Measurements from ENCODE around the gene TECTB.
A peak's percentile ranks its signal among the peaks of the same experiment; 100 is the strongest.

Gene TECTB

DNA sequence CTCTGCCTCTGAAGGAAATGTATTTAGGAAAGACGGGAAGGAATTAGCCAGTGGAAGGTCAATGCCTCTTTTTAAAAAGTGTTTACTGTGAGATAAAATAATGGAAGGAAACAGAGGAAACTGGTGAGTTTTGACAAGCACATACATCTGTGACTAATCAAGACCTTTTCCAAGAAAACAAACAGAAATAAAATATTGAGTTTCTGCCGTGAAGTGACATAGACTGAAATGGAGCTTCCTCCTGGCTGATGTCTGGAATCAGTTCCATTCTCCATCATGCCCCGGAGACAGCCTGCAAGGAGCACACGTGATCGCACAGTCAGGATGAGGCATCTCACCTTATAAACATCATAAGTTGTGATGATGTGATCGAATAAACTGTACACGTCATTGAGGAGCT is 30.7 kb downstream of the TECTB start:
- ATAC-seq: no peak
- no peak overlapping the region for H3K4me3 Mint-ChIP-seq
- H3K27me3 Mint-ChIP-seq: peaks cover 36% of the 10 kb centered on the region
- H3K27ac Mint-ChIP-seq: no peak overlapping the region
- no peaks in the 10 kb centered on the region for H3K36me3 Mint-ChIP-seq
- H3K9me3 Mint-ChIP-seq: no peaks in the 10 kb centered on the region
- H3K4me1 Mint-ChIP-seq: no peaks in the 10 kb centered on the region

DNA sequence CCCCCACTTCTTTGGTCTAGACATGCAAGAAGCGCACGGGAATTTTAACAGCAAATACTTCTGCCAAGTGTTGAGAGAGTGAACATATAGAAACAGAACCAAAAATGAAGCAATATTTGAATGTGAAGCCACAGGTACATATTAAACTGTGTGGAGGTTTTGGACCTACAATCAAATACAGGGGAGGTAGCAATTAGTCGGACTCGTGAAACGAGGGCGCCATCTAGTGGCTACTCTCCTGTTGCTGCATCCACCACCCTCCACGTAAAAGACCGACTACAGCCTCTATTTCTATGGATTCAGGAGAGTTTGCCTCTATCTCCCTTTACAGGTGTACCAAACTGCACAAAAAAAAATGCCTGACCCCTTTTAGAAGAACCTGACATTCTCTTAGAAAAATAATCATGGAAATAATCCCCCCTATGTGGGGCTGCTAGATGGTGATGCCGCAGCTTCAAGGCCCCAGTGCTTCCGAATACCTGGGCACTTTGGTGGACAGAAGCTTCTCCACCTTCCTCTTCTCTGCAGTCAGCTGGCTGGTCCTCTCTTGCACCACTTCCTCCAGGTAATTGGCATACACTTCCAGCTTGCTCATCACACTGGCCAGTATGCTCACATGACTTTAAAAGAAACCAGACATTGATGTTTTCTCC is 31.7 kb downstream of the TECTB start:
- Mint-ChIP-seq H3K36me3 (no peaks in the 10 kb centered on the region), H3K27me3 (peaks cover 38% of the 10 kb centered on the region), H3K27ac (no peak overlapping the region), H3K4me1 (no peaks in the 10 kb centered on the region), H3K9me3 (no peaks in the 10 kb centered on the region), H3K4me3 (no peak overlapping the region)
- ATAC-seq: peak; percentile 81

DNA sequence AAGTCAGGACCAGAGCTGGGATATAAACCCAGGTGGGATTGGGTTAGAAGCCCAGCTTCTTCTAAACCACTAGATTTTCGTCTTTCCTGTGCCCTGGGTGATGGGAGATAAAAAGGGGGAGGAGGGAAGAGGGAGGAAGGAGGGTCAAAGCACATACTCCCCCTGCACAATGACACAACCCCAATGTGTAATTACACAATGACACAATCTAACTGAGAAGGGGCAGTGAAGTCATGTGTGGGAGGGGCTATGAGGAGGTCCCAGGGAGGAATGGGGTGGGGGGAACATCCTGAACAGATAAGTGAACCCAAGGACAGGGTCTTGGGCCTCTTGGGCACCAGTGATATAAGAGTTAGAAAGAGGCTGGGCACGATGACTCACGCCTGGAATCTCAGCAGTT is 44.5 kb downstream of the TECTB start:
- no peaks in the 10 kb centered on the region for H3K36me3 Mint-ChIP-seq
- H3K27me3 Mint-ChIP-seq: peaks cover 19% of the 10 kb centered on the region
- H3K27ac Mint-ChIP-seq: no peak overlapping the region
- H3K4me3 Mint-ChIP-seq: no peak overlapping the region
- peaks cover 1% of the 10 kb centered on the region for H3K4me1 Mint-ChIP-seq
- no peaks in the 10 kb centered on the region for H3K9me3 Mint-ChIP-seq
- ATAC-seq: no peak

DNA sequence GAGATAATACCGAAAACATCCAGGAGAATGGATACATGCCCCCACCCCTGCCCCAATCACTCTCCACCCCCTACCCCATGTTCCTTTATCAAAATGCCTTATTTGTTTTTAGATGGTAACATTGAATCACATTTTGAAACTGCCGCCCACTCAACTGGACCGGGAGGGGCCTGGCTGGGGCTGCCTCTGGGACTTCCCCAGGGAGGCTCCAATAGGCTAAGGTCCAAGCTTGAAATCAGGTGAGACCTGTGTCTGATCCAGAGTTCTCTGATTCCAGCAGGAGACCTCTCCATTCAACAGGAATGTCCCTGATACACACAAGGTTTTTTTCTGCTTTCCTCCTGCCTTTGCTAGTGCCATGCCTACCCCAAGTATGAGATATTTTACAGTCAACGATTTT is 47.0 kb downstream of the TECTB start:
- peaks cover 7% of the 10 kb centered on the region for H3K27me3 Mint-ChIP-seq
- ATAC-seq: no peak
- no peak overlapping the region for H3K27ac Mint-ChIP-seq
- H3K9me3 Mint-ChIP-seq: no peaks in the 10 kb centered on the region
- no peak overlapping the region for H3K4me3 Mint-ChIP-seq
- H3K4me1 Mint-ChIP-seq: peaks cover 4% of the 10 kb centered on the region
- no peaks in the 10 kb centered on the region for H3K36me3 Mint-ChIP-seq

DNA sequence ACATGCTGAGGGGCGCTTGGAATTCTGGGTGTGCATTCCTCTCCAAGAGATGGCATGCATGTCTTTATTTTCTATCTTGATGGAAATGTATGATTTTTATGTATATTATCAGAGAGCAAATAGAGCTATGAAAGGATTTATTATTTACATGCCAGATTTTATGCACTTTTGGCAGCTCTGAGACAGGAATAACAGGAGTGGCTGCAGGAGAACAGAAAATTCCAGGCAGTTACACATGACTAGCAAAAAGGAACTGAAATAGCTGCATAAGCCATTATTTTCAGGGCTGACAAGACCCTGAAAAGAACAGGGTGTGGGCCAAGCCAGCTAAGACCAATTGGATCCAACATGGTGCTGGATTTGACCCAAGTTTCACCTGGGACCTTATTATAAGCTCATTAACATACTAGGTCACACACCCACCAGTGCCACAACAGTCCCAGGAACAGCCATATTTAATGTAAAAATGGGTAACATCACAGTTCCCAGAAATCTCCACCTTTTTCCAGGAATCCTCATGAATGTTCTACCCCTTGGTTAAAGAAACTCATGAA is 47.5 kb downstream of the TECTB start:
- Mint-ChIP-seq H3K27ac (no peak overlapping the region), H3K4me3 (no peak overlapping the region), H3K27me3 (peaks cover 2% of the 10 kb centered on the region), H3K9me3 (no peaks in the 10 kb centered on the region), H3K4me1 (peaks cover 5% of the 10 kb centered on the region), H3K36me3 (no peaks in the 10 kb centered on the region)
- ATAC-seq: no peak

DNA sequence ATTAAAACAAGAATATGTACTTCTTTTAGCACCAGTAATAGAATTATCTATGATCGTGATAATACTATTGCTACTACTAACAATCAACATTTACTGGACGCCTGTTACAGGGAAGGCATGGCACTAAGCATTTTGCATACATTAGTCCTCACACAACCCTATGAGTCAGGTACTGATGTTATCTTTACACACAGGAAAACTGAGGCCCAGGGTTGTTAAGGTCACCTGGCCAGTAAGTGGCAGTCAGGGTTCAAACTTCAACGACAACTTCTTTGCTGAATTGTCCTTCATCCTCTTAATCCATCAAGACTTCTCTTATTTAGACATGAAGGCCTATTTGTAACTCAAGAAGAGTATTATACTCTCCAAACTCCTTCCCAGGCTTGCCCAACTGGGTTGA is 48.8 kb downstream of the TECTB start:
- ATAC-seq: no peak
- Mint-ChIP-seq H3K9me3 (no peaks in the 10 kb centered on the region), H3K4me1 (peaks cover 11% of the 10 kb centered on the region), H3K36me3 (no peaks in the 10 kb centered on the region), H3K27me3 (no peaks in the 10 kb centered on the region), H3K4me3 (no peak overlapping the region), H3K27ac (no peak overlapping the region)

DNA sequence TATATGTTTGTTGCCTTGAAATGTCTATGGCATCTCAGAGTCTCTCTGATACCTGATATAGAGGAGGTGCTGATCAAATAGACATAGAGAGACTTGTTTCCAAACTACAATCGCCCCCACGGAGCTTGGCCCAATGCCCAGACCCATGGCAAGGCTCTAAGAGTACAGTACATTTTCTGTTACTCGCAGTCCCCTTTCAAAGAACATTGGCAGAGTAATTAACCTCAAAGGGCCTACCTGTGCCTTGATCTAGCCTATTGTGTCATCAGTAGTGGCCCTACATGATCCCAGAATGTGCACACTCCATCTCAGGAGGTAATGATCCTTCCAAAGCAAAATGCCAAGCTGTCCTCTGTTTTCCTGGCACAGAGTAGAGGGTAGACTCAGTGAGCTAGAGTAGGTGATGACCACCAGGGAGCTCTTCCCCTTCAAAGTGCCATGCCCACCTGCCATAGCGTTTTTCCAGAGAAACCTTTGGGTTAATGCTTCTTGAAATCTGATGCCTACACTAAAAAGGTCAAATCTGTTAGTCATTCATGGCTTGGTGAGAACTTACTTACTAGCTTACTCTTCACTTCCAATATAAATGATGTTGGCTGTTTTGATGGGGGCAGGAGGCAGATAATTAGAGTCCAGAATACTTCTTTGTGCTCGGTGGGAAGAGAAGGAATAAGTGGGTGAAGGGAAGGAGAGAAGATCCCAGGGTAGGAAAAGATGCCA is 49.5 kb downstream of the TECTB start:
- H3K27ac Mint-ChIP-seq: no peak overlapping the region
- H3K4me3 Mint-ChIP-seq: no peak overlapping the region
- H3K9me3 Mint-ChIP-seq: no peaks in the 10 kb centered on the region
- no peaks in the 10 kb centered on the region for H3K27me3 Mint-ChIP-seq
- no peak for ATAC-seq
- H3K36me3 Mint-ChIP-seq: no peaks in the 10 kb centered on the region
- peaks cover 11% of the 10 kb centered on the region for H3K4me1 Mint-ChIP-seq

DNA sequence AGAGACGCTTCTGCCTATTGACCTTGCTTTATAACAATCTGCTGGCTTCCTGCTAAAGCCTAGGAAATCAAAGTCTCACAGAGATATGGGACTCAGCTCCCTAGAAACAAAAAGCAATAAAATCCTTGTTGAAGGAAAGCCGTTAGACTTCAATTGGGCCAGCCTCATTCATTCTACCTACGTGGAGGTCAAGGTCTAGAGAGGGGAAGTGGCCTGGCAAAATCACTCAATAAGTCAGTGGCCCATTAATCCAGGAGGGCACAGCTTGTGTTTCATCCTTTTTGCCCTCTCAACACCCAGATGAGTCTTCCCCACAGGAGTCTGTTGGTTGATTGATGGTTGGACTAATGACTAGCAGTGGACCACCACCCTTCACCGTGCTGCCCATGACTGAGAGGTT is 50.3 kb downstream of the TECTB start:
- Mint-ChIP-seq H3K36me3 (no peaks in the 10 kb centered on the region), H3K4me1 (peaks cover 11% of the 10 kb centered on the region), H3K4me3 (no peak overlapping the region), H3K9me3 (no peaks in the 10 kb centered on the region), H3K27me3 (no peaks in the 10 kb centered on the region), H3K27ac (no peak overlapping the region)
- ATAC-seq: no peak

DNA sequence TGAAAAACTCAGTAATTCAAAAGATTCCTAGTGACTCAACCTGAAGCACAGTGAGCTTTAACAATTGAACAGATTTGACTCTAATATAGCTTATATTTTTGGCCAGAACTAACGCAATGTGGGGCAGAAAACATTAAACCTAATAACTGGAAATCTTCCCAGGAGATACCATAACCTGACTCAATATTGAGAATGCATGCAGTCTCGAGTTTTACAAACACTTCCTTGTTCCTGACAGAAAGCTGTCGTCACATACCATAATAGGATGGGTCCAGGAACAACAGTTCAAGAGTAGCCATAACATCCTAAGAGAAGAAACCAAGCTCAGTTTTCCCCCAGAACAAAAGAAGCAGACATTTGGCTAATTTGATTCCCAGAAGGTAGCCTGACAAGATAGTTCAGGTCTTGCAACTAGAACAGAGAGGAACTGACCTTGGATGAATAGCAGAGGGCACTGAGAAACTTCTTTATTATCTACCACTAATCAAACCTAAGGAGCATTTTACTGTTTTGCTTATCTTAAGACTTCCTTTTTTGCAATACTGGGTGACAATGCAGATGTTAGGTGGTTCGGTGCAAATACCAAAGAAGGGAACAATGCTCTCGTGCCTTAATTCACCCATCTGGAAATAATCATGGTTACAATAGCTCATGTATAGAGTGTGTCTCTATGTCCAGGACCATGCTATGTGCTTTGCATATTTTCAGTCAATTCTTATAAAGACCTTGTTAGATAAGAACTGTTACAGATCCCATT is 52.1 kb downstream of the TECTB start:
- no peak overlapping the region for H3K4me3 Mint-ChIP-seq
- no peaks in the 10 kb centered on the region for H3K36me3 Mint-ChIP-seq
- peak overlapping the region; percentile 40 for H3K27ac Mint-ChIP-seq
- no peaks in the 10 kb centered on the region for H3K27me3 Mint-ChIP-seq
- H3K4me1 Mint-ChIP-seq: peaks cover 11% of the 10 kb centered on the region
- no peak for ATAC-seq
- H3K9me3 Mint-ChIP-seq: no peaks in the 10 kb centered on the region

DNA sequence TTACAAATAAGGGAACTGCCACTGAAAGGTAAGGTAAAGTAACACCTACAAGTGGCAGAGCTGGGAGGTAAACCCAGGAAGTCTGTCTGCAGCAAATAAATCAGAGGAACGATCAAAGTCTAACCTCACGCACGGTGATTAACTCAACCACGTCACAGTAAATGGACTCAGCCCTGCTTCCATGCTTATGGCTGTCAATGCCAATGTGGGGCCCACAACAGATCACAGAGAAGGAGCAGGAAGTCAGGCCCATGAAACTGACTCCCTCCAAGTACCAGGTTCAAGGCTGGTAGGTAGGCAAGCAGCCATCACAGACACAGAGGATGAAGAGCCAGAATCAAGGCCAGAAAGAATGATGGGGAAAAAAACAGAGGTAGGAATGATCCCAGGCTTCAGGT is 52.7 kb downstream of the TECTB start:
- Mint-ChIP-seq H3K4me1 (peaks cover 11% of the 10 kb centered on the region), H3K27ac (peak overlapping the region; percentile 5), H3K4me3 (no peak overlapping the region), H3K27me3 (no peaks in the 10 kb centered on the region), H3K36me3 (no peaks in the 10 kb centered on the region), H3K9me3 (no peaks in the 10 kb centered on the region)
- no peak for ATAC-seq

DNA sequence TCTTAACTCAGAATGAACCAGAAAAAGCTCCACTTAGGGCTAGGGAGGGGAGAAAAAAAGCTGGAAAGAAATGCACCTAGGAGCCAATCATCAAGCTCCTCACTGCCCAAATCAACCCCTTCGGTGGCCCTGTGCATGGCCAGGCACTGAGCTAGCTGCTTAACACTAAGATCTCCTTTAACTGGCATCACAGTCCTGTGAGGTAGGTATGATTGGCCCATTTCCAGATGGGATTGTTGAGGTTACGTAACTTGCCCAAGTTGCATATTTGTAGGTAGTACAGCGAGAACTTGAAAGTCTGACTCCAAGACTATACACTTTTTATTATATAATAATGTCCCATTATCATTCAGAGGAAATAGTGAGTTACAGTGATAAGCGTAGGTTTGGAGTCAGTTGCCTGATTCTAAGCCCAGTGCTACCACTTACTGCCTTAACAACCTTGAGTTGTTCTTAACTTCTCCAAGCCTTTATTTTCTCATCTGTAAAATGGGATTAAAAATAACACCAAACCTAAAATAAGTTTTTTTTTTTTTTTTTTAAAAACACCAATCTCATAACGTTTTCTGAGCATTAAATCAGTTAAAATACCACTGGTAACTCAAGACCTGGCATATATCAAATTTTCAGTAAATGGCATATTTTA is 53.5 kb downstream of the TECTB start:
- H3K4me3 Mint-ChIP-seq: no peak overlapping the region
- H3K36me3 Mint-ChIP-seq: no peaks in the 10 kb centered on the region
- H3K9me3 Mint-ChIP-seq: no peaks in the 10 kb centered on the region
- peaks cover 11% of the 10 kb centered on the region for H3K4me1 Mint-ChIP-seq
- H3K27me3 Mint-ChIP-seq: no peaks in the 10 kb centered on the region
- ATAC-seq: no peak
- no peak overlapping the region for H3K27ac Mint-ChIP-seq

DNA sequence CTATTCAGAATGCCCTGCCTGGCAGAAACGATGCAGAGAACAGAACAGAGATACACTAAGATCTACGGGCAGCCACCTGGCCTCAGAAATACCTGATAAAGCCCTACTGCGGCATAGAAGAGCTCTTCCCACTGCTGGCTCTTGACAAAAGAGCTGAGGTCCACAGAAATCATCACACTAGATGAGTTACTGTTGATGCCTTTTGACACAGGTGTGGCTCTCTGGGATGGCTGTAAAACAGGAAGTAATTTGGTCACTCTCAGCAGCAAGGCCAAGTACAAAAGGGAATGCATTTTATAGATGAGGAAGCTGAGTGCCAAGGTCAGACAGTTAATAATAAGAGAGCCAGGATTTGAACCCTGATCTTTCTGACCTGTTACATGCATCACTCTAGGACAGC is 55.8 kb downstream of the TECTB start:
- Mint-ChIP-seq H3K4me1 (peaks cover 6% of the 10 kb centered on the region), H3K9me3 (no peaks in the 10 kb centered on the region), H3K4me3 (no peak overlapping the region), H3K27me3 (no peaks in the 10 kb centered on the region), H3K27ac (no peak overlapping the region), H3K36me3 (no peaks in the 10 kb centered on the region)
- no peak for ATAC-seq

DNA sequence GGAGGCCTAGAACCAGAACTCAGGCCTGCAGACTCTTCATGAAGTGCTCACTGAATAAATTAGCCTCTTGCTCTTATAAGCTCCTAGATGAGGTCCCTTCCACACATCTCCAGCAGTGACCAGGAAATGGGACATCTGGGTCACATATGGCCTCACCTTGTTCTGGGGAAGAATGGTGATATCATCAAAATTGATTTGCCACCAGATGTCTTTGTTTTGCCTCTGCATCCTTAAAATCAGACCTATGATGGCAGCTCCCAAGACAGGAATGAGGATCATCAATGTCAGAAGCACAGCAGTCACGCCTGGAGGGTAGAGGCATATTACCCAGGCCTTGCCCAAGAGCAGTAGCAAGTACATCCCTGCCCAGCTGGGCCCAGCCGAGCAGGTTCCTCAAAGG is 57.4 kb downstream of the TECTB start:
- no peak overlapping the region for H3K4me3 Mint-ChIP-seq
- no peak overlapping the region for H3K27ac Mint-ChIP-seq
- ATAC-seq: no peak
- H3K36me3 Mint-ChIP-seq: no peaks in the 10 kb centered on the region
- no peaks in the 10 kb centered on the region for H3K9me3 Mint-ChIP-seq
- H3K4me1 Mint-ChIP-seq: peaks cover 6% of the 10 kb centered on the region
- H3K27me3 Mint-ChIP-seq: no peaks in the 10 kb centered on the region

DNA sequence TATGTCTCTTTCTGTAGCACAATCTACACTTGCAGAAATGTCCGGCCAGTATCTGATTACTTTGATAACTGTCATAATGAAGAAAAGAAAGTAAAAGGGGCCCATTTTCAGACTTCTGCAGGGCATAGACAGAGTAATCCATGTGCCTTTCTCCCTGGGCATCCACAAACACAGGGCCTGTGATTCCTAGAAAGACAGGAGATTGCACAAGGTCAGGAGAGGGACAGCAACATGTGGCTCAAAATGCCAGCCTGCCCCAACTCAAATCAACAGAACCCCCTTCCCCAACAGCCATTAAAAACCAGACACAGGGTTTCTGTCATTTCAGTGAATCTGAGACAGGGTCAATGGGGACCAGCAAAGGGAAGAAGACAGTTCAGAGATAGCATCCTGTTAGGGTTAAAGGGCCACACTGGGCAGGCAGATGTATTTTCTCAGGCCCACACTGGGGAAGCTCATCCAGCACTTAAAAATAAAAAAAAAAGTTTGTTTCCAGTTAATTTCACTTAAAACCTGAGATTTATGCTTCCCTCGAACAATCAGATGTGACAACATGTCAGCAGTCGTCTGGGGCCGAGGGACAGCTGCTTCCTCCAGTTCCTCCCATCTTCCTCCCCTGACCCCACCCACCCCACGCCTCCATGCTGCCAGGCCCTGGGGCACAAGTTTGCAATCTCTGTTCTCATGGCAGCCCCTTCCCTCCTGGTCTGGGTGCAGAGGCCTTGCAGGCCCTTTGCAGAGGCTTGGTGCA is 60.0 kb downstream of the TECTB start:
- no peaks in the 10 kb centered on the region for H3K27me3 Mint-ChIP-seq
- no peak for ATAC-seq
- H3K36me3 Mint-ChIP-seq: no peaks in the 10 kb centered on the region

DNA sequence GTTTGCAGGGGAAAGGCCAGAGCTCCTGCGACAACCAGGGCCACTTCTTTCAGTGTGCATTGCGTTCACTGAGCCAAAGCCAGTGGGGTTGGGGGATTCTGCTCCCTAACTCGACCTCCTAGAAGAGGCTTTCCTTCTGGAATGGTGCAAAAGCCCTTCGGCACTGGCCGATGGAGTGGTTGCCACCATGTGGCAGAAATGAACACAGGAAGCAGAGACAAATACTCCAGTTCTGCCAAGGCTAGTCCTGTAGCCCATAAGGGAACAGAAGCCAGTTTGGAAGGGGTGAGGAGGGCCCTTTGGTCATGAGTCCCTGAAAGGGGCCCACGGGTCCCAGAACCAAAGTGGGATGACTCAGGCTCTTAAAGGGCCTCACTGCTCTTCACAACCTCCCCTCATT is 61.1 kb downstream of the TECTB start:
- no peaks in the 10 kb centered on the region for H3K36me3 Mint-ChIP-seq
- no peak overlapping the region for H3K27ac Mint-ChIP-seq
- no peaks in the 10 kb centered on the region for H3K9me3 Mint-ChIP-seq
- H3K4me3 Mint-ChIP-seq: no peak overlapping the region
- ATAC-seq: no peak
- no peaks in the 10 kb centered on the region for H3K27me3 Mint-ChIP-seq
- no peaks in the 10 kb centered on the region for H3K4me1 Mint-ChIP-seq

More for the DNA sequence above, 60.0 kb downstream of the TECTB start:
- no peak overlapping the region for H3K27ac Mint-ChIP-seq
- no peaks in the 10 kb centered on the region for H3K4me1 Mint-ChIP-seq
- H3K9me3 Mint-ChIP-seq: no peaks in the 10 kb centered on the region
- H3K4me3 Mint-ChIP-seq: no peak overlapping the region
